Right ventricle myocardium superior (tissue), 1 donor: ENCODE data around the gene LCNL1. TPM values are rescaled to one million over a fixed set of nuclear protein-coding genes. Genes with fewer than 3 reads are reported as not detected.

ENCODE experiments used
- ATAC-seq: fragments of 200-7000 bp; cut with Tn5 transposase; one replicate; pipeline ENCODE4 v1.9.1; 2020; ENCODE audit warnings: mild to moderate bottlenecking; ENCODE audit not compliant: poor library complexity
- DNase-seq: peaks from one replicate; pipeline ENCODE4 v3.0.0-alpha.2; 2020
- intact Hi-C: fragments of 100-400 bp; cut with DNase I; formaldehyde crosslinking; loops from one replicate; pipeline ENCODE4 v1.11.2; 2022
- total RNA-seq: library from RNA; stranded (reverse); fragmentation: NEBNext Ultra II Directional; extraction: Animal tissue kit (Norgen Biotek cat#: 25700); gene quantifications from one replicate; pipeline ENCODE4 v1.2.1, GENCODE V29; 2021
- donor health status: DM: no; HTN: yes; CAD: no; lungs with severe emphysema.

LCNL1 gene
- total RNA-seq, 1 donor from 2014 or later, result 9.7 TPM

DNA sequence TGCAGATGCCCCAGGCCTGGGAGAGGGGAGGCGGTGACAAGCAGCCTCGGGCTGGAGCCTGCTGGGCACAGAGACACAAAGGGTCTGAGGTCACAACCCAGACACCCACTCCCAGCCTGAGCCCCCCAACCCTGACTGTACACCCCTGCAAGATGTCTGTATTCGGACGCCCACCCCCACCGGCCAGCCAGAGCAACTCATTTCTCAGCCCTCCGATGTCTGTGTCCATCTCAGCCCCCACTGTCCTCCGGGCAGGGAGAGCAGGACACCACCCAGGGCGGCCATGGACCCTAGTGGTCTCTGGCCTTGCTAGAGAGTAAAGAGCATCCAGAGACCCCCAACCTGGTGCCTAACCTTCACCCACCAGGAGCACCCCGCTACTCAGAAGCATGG lies 26.9 kb upstream of the LCNL1 start:
- DNase-seq (peak; percentile 36), ATAC-seq (no peak)
- intact Hi-C loops, result no loop called here

DNA sequence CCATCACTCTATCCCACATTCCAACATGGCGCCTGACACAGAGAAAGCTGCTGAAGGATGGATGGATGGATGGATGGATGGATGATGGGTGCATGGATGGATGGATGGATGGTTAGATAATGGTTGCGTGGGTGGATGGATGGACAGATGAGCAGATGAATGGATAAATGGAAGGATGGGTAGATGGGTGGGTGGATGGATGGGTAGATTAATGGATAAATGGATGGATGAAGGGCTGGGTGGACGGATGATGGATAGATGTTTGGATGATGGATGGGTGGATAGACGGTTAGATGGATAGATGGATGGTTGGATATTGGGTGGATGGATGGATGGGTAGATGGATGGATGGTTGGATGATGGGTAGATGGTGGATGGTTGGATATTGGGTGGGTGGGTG lies 26.2 kb upstream of the LCNL1 start:
- no peak for DNase-seq
- ATAC-seq, result no peak
- intact Hi-C loops, result no loop called here

DNA sequence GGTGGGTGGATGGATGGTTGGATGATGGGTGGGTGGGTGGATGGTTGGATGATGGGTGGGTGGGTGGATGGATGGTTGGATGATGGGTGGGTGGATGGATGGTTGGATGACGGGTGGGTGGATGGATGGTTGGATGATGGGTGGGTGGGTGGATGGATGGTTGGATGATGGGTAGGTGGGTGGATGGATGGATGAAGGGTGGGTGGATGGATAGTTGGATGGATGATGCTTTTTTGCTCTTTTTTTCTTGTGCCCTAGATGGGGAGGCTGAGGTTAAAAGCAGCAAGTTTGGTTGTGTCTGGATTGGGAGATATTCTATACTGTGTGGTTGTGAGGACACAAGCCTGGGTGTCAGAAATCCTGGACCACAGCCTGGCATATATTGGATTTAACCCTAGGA lies 25.3 kb upstream of the LCNL1 start:
- ATAC-seq, result no peak
- DNase-seq, result no peak
- intact Hi-C loops, result no loop called here

DNA sequence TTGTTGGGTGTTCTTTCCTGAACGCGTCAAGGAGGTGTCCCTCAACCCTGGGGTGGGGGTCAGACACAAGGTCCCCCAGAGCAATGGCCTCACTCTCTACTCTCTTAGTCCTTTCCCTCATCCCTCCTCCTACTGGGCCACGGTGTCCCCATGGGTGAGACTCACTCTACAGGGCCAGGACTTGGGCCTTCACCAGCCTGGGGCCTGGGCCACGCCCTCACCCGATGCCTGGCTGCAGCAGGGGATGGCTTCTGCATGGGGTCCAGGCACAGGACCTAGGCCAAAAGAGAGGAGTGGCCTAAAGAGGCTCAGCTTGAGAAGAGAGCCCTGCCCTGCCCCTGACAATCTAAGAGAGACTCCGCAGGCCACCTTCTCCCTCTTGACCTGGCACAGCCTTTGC lies 24.9 kb upstream of the LCNL1 start:
- ATAC-seq (no peak), DNase-seq (no peak)
- intact Hi-C loops, result no loop called here

DNA sequence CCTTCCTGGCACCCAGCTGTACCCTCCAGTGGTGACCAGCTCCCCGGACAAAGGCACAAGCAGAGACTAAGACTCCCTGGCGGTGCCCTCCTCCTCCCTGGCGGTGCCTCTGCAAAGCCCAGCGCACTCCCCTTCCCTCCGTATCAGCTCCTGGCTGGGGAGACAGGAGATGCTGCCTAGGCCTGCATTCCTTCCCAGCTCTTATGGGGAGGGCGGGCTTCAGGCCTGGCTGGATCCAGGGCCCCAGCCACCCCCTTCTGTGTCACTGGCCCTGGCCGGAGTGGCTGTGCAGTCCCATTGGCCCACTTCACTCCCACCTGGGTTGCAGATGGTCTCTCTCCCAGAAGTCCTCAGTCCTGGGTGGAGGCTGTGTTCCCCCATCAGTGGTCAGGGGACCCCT lies 24.3 kb upstream of the LCNL1 start:
- intact Hi-C loops, result no loop called here
- ATAC-seq (no peak), DNase-seq (no peak)

DNA sequence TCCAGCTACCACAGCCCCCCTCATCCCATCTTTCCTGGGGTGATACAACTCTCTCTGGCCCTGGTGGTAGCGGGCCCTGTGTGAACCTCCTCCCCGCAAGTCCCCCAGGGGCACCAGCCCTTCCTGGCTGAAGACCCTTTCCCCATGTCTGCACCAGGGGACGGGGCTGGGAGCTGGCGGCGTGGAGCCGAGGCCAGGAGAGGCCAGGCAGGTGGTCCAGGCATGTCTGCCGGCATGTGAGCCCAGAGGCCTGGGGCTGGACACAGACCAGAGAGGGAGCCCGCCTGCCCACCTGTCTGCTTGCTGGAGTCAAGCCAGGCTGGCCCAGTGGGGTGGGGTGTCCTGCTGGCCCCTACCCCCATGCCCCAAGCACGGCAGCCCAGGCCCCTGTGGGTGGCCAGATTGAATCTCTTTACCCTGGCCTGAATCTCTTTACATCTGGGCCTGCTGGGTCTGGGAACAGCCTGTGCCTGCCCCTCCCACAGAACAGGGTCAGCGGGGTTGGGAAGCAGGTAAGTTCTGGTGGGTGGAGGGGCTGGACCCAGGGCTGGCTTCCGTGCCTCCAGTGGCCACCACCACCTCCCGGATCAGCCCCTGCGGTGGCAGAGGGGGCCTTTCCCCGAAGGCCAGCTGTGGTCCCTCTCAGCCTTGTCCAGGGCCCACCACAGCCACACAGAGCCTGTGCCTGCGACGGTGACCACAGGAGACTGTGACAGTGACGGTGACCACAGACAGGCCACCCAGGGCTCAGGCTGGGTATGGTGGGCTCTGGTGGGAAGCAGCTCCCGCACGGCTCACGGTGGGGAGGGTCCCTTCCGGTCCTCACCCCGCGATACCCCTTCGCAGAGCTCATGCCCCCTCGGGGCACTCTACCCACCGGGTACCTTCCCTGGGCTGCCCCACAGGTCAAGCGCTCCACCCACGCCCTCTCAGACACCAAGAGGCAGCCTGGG lies 23.6 kb upstream of the LCNL1 start:
- intact Hi-C loops, result no loop called here
- DNase-seq (no peak), ATAC-seq (no peak)

DNA sequence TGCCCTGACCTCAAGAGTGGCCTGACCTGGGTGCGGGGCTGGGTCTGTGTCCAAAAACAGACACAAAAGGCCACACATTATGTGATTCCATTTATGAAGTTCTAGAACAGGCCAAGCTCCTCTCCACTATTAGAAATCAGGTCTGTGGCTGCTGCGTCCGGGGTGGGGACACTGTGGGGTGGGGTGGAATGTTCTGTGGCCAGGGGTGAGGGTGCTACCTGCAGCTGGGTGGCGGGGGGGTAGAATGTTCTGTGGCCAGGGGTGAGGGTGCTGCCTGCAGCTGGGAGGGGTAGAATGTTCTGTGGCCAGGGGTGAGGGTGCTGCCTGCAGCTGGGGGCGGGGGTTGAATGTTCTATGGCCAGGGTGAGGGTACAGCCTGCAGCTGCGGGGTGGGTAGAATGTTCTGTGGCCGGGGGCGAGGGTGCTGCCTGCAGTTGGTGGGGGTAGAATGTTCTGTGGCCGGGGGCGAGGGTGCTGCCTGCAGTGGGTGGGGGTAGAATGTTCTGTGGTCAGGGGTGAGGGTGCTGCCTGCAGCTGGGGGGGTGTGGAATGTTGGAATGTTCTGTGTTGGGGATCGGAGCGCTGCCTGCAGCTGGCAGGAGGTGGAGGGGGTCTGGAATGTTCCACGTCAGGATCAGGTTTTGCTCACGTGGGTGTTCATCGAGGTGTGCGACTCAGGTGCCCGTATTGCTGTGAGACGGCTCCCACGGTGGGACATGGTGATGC lies 22.4 kb upstream of the LCNL1 start:
- intact Hi-C loops, result no loop called here
- no peak for ATAC-seq
- no peak for DNase-seq

DNA sequence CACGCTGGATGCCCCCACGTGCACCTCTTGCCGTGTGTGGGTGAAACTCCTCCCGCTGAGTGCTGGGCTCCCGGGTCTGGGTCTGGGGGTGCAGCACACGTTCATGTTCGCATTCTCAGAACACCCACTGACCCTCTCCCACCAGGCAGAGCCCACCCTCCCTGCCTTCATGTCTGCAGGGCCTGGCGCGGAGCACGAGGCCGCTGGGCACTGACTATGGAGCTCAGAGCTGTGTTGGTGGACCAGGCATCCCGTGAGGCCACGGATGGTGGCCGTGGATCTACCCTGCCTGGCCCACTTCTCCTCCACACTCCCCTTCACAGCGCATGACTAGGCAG lies 21.9 kb upstream of the LCNL1 start:
- intact Hi-C loops, result no loop called here
- DNase-seq, result no peak
- no peak for ATAC-seq

DNA sequence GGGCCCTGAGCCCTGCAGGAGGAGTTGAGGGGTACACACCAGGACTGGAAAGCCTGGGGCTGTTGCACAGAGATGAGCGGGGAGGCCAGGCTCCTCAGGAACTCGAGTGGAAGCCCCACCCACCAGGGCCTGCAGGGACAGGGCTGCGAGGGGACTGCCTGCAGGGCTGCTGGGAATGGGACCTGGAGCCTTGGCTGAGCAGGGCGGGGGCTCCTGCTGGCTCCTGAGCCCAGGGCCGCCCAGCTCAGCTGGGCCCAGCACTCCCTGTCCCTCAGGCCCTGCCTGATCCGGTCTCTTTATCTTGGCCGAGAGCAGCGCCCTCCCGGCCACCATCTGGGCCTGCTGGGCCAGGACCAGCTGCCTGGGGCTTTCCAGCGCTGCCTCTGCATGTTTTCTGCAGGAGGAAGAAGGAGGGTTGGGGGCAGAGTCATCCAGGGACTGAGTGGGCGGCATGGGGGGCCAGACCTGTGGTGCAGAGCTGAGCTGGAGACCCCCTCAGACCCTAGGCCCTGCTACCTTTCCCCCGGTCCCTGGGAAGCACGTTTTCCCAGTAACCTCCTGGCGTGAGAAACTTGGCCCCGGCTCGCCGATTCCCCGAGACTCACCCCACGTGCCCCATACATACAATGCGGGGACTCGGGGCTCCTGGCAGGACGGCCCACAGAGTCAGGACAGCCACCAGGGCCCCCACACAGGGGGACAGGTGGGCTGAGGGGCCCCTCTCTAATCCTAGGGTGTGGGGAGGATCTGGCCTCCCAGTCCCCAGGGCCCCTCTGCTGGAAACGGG lies 21.3 kb upstream of the LCNL1 start:
- intact Hi-C loops, result no loop called here
- peak; percentile 77 for ATAC-seq
- peak; percentile 80 for DNase-seq

DNA sequence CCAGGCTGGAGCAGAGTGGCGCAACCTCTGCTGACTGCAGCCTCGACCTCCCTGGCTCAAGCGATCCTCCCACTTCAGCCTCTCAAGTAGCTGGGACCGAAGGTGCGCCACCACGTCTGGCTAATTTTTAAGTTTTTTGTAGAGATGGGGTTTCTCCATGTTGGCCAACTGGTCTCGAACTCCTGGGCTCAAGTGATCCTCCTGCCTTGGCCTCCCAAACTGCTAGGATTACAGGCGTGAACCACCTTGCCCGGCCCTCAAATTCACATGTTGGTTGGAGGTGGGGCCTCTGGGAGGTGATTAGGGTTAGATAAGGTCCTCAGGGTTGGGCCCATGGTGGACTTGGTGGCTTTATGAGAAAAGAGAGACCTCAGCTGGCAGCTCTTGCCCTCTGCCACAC lies 20.6 kb upstream of the LCNL1 start:
- intact Hi-C loops, result no loop called here
- ATAC-seq, result no peak
- DNase-seq, result no peak

DNA sequence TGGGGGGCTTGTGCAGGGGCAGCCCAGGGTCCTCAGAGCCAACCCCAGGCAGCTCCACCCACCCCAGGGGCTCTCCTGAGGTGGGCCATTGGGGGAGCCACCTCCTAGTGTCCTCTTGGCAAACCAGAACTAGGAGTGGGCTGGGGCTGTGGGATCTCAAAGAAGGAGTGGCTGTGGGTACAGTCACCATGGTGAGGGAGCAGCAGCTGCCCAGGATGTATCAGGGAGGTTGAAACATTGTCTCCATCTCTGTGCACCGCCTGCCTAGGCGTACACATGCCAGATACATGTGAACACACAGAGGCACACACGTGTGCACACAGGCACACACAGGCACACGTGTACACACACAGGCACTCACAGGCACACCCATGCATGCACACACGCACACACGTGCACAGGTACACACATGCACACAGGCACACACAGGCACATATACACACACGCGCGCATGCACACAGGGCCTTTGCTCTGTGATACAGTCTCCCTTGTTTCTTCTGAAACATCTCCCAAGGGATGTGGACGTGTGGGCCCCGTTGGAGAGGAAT lies 20.0 kb upstream of the LCNL1 start:
- DNase-seq (no peak), ATAC-seq (no peak)
- intact Hi-C loops, result no loop called here

DNA sequence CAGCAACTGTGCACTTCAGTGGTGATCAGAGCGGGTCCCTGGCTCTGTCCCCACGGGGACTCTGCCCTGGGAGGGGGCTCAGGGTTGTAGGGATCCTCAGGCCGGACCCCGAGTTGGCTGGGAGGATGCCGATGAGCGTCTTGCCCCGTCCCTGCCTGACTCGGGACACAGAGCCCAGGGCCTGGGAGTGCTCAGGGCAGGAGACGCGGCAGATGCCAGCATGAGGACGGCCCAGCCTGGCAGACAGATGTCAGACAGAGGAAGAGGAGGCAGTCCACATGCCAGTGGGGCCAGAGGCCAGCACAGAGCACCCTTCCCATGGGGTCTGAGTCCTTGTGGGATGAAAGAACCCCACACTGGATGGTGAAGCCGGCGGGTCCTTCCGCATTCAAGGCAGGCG lies 19.5 kb upstream of the LCNL1 start:
- ATAC-seq, result no peak
- DNase-seq, result no peak
- intact Hi-C loops, result no loop called here

DNA sequence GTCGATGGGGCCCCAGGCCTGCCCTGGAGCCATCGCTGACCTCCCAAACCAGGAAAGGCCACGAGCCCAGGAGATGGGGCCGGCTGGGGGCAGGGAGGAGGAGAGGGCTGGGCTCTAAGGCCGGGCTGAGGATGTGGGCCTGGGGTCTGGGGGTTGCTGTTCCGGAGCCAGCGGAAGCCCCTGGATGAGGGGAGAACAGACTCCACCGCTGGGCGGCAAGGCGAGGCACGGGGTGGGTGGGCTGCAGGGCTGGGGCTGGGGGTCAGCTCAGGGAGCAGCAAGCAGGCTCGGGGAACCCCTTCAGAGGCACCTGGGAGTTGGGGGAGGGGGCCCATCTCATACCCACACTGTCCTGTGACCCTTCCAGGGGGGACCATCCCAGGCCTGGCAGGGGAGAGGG lies 19.0 kb upstream of the LCNL1 start:
- intact Hi-C loops, result no loop called here
- DNase-seq (no peak), ATAC-seq (no peak)

DNA sequence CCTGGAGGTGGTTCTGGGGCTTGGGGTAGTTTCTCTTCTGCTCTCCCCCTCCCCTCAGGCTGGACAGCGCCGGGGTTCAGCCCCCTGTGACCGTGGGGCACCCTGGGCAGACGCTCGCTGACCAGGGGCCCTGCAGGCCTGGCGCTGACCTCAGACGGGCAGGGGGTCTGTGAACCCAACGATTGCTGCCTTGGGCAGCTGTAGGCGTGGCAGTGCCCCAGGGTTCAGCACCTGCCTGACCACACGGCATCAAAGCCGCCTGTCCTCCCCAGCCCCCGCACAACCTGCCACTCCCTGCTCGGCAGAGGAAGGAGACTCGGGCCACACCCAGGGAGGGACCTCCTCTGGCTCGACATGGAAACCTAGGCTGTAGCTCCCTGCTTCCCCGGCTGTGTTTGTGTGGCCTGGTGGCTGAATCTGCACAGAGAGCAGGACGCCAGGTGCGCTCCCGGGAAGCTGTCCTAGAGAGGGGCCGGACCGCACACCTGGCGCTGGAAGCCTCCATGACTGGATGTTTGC lies 18.6 kb upstream of the LCNL1 start:
- intact Hi-C loops, result no loop called here
- ATAC-seq, result no peak

DNA sequence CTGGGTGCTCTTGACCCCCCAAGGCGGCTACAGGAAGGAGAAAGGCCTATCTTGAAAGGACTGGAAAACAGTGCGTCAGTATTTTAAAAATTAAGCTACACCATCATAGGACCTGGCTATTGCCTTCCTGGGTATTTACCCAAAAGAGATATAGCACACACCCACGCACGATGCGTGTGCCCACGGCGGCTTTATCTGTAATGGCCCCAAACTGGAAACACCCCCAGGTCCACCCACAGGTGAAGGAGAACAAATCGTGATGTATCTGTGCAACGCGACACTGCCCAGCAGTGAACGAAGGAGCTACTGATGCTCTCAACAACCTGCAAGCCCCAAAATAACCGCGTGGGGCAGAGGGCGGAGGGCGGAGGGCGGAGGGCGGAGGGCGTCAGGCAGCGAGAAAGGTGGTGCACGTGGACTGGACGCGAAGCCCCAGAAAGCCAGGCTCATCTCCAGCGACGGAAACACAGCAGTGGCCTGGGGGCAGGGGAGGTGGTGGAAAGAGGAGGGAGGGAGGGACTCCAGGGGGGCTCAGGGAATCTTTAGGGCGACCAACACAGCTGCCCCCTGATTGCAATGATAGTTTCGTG lies 17.9 kb upstream of the LCNL1 start:
- intact Hi-C loops, result no loop called here
- no peak for ATAC-seq
- no peak for DNase-seq

More for the DNA sequence above, 18.6 kb upstream of the LCNL1 start:
- no peak for DNase-seq

DNA sequence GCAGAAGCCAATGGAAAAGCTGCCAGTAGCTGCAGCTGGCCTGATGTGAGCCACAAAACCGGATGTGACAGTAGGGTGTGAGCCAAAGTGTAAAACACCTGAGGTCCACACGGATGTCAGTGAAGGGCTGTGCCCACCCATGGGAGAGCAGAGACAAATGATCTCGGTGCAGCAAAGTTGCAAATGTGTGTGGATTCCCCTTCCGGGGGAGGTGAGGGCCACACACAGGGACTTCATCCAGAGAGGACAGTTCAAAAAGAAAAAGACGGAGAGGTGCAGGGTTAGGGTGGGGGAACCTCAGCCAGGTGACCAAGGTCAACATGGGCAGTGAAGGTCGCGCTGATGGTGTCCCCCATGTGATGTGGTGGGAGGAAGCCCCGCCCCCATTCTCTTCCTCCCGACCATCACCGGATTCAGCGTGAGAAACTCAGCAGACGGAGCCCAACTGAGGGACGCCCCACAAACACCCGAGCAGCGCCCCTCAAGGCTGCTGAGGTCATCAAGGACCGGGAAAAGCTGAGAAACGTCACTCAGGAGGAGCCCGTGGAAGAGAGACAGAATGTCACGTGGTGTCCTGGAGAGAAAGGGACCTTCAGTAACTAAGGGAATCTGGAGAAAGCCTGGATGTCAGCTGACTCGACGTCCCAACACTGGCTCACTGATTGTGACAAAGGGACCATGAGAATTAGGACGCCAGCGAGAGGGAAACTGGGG lies 16.9 kb upstream of the LCNL1 start:
- DNase-seq (no peak), ATAC-seq (no peak)
- intact Hi-C loops, result no loop called here

DNA sequence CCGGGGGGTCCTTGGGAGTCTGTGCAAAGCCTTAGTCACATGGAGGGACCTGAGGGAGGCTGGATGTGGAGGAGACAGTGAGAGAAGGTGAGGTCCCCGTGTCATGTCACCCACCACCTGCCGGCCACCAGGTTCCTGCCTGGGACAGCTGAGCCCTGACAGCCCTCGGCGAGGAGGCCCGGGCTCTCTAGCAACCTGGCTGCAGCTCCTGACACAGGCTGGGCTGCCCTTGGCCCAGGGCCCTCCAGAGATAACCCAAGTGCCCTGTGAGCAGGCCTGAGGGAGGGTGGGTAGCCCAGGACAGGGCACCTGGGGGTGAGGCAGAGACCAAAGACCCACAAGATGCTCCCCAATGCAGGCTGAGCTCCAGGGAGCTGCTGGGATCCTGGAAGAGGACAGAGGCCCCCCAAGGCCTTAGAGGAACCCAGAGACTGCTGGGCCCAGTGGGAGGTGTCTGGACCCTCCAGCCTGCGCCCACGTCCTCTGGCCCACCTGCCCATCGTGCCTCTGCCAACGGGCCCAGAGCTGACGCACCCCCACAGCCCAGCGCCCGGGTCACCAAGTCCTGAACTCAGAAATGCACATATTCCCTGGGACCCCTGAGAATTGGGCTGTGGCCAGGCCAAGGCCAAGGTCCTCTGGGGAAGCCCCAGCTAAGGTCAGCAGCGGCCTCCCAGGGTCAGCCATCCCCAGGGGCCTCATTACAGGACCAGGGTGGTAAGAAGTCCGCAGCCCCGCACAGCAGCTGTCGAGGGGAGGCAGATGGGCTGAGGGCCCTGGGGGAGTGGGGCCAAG lies 14.3 kb upstream of the LCNL1 start:
- DNase-seq (no peak), ATAC-seq (peak; percentile 55)
- intact Hi-C loops, result no loop called here
